Muscle of back (tissue), 11 donors: ENCODE measurements around the gene ANKRD2. TPM values are rescaled to one million over a fixed set of nuclear protein-coding genes. Genes with fewer than 3 reads are reported as not detected.
"Not testable (repeated sequence)": the region's sequence is repeated elsewhere in the genome, so short reads cannot be mapped to it uniquely, and the experiment has no call there.

Source experiments
- DNase-seq, 3 donors: peaks; one replicate each; pipeline versions ENCODE4 v3.0.0 to v3.0.0-alpha.2; 2013
- polyA plus RNA-seq, 10 donors: library from polyadenylated mRNA; unstranded; fragments of 120-200 nt; gene quantifications; one replicate each; pipeline ENCODE4 v1.2.1, GENCODE V29; 2013; ENCODE audit not compliant: insufficient read length in 10 of 10

The ANKRD2 gene
- polyA plus RNA-seq, 10 donors: 8.5 to 60.8 (median 27.0) TPM

DNA sequence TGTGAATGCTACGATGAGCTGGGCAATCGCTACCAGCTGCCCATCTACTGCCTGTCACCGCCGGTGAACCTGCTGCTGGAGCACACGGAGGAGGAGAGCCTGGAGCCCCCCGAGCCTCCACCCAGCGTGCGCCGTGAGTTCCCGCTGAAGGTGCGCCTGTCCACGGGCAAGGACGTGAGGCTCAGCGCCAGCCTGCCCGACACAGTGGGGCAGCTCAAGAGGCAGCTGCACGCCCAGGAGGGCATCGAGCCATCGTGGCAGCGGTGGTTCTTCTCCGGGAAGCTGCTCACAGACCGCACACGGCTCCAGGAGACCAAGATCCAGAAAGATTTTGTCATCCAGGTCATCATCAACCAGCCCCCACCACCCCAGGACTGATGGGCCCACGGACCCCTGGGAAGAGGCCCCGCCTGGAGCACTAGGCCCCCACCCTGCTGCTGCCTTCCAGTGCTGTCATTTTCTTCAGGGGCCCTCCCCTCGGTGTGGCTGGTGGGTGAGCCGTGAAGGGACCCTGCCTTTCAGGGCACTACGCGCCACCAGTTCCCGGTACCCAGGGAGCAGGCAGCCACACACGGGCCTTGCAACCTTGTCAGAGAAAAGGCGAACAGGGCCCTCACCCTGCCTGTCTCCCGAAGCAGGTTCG is 2.3 kb upstream of the ANKRD2 start:
- DNase-seq: no peak

DNA sequence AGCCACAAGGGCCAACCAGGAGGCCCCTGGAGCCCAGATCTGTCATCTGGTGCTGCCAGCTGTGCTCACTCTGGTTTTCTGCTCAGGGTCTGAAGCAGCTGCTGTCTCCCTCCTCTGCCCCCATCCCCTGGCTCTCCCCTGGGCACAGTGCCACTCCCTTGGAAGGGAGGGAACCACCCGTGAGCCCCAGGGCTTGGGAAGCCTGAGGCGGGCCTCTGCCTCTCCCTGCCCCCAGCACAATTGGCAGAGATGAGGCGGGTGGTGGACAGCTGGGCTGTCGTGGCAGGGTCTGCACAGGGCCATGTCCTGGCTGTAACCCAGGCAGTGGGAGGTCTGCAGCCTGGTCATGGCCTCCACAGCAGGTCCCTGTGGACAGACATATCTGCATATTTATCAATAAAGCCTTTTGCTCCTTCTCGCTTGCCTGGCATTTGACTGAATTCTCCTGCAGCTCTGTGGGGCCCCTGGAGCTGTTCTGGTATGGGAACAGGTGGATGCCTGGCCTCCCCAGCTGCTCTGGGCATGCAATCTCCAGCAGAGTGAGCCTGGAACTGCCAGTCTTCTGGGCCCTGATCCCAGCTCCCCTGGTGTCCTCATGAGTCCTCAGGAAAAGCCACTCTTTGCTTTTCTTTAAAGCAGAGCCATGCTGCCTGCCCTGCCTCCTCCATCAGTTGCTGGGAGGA is 1.6 kb upstream of the ANKRD2 start:
- peak in 2 of 3 donors; percentile 54 to 64 for DNase-seq

DNA sequence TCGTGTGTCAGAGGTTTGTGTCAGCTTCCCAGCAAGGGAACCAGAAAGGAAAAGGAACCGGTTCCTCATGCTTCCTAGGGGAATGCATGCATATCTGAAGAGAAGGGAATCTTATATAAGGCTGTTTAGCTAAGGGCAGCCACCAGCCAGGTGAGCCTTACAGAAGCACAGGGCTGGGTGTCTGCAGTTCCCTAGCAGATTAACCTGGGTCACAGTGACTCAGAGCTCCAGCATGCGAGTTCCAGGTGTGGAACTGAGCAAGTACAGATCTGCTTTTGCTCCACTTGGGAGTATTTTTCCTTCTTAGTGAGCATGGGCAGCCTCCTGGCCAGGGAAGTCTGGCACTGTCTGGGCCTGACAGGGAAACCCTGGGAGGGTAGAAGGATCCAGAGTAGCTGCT is 957 bp upstream of the ANKRD2 start:
- no peak for DNase-seq

DNA sequence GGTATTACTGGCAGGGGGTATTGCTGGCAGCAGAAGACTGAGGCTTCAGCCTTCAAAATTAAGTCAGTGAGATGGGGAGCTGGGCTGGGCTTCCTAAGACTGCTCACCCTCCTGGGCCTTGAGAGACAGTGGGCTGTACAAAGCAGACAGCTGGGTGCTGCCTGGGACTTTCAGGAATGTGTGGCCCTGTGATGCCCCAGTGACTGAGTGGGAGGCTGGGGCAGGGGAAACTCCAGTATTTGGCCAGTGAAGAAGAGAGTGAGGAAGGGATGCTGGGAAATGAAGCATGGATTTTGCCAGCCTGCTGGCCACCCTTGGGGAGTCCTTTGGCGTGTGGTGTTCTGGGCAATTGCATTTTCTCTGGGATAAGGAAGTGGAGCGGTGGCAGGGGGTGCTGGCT is 442 bp downstream of the ANKRD2 start:
- DNase-seq: no peak

DNA sequence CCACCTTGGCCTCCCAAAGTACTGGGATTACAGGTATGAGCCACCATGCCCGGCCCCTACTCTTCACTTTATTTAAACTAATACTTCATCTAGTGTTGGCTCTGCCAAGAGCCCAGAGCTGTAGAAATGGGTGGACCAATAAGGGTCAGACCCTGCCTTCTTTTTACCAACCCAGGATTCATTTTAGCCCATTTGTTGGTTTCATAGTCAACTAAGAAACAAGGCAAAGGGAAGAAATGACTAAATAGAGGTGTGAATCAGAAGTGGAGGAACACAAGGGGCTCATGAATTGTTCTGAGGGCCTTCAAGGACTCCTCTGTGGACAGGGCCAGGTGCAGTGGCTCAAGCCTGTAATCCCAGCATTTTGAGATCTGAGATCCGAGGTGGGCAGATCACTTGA is 1.1 kb downstream of the ANKRD2 start:
- DNase-seq: no peak

- peak in 2 of 3 donors; percentile 34 to 70 for DNase-seq
Observed at GRCh38 chr10:97574374-97575126, 2.0 kb downstream of the ANKRD2 start.

DNA sequence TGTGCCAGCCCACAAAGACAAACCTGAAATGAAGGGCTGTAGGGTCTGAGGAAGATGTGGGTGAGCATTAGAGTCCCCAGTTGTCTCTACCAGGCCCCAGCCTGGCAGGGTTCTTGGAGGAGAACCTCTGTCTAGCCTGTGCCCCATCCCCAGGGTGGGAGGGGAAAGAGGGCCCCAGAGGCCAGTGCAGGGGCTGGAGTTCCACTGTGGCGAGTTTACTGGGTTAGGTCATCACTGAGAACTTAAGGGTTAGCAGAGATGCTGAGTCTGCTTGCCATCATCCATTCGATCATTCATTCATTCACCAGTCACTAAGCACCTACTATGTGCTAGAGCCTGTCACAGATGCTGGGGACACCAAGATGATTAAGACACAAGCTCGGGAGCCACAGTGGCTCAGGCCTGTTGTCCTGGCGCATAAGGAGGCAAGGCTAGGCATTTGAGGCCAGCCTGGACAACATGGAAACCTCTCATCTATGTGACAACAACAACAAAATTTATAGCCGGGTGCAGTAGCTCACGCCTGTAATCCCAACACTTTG is 2.6 kb downstream of the ANKRD2 start:
- DNase-seq: no peak

DNA sequence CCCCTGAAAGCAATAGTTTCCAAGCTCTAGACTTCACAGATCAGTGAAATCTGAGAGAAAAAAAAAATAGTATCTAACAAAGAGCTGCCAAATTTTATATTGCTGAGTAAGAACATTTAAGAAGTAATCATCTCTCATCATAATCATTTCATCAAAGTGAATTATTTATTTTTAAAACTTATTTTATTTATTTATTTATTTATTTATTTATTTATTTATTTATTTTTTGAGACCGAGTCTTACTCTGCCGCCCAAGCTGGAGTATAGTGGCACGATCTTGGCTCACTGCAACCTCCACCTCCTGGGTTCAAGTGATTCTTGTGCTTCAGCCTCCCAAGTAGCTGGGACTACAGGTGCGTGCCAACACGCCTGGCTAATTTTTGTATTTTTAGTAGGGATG is 3.9 kb downstream of the ANKRD2 start:
- DNase-seq: not testable (repeated sequence)

- DNase-seq: no peak
Observed at GRCh38 chr10:97577701-97578100, 5.1 kb downstream of the ANKRD2 start.

GRCh38 chr10:97578171-97578844 is 5.7 kb downstream of the ANKRD2 start:
- DNase-seq: no peak

GRCh38 chr10:97580421-97581367 is 8.1 kb downstream of the ANKRD2 start:
- no peak for DNase-seq

DNA sequence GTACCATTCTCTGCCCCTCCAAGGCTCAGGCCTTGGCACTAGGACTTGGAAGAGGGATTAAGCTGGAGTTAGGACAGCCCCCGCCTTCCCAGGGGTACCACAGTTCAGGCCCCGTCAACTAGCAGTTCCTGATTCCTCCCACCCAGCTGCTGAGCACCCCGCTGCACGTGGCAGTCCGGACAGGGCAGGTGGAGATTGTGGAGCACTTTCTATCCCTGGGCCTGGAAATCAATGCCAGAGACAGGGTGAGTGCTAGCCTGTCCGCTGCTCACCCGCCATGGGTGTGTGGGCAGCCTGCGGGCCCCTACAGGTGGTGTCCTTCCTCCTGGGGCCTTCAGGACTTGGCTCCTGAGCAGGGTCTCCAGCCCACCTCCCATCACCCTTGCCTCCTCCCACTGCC is 9.6 kb downstream of the ANKRD2 start:
- DNase-seq: no peak

- DNase-seq: no peak
Observed at GRCh38 chr10:97583476-97583875, 10.9 kb downstream of the ANKRD2 start.

GRCh38 chr10:97584060-97584797 is 11.7 kb downstream of the ANKRD2 start, which contains the start of gene HOGA1:
Gene HOGA1, plus strand, starts transcription at chr10:97584389. Its CDS starts 315 bp downstream, at chr10:97584704.
- peak in 2 of 3 donors; percentile 55 to 57 for DNase-seq

DNA sequence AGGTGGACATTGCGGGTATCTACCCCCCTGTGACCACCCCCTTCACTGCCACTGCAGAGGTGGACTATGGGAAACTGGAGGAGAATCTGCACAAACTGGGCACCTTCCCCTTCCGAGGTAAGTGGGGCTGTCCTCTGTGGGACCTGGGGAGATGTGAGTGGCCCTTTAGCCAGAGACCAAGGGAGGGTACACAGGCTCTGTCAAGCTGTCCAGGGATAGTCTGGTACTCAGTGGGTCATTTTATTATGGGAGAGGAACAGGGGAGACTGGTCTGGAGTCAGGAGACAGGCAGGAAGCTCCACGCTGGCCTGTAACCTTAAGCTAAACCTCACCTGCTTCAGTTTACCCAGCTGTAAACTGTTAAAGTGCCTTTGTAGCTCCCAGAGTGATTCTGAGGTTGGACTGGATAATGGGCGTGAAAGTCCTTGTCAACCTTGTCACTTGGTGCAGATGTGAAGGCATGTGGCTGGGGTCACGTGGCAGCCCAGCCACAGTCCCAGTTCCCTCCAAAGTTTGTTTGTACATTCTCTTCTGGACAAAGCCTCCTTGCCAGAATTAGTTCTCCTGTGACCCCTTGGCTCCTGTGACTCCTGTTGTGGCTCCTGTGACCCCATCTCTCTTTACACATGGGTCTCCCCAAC is 12.3 kb downstream of the ANKRD2 start:
- no peak for DNase-seq

DNA sequence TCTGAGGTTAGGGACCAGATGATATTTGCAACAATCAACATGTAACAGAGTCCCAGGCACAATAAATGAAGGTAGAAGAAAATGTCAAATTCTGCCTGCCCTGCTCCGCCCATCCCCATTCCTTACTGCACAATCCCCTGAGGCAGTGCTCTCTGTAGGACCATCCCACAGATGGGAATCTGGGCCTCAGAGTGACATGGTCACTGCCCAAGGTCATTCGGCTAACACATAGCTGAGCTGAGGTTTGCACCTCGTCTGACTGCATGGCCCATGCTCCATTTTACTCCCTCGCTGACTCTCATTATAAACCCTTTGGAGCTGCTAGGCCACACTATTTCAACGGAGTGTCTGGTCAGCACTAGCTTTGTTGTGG is 12.8 kb downstream of the ANKRD2 start:
- no peak for DNase-seq

DNA sequence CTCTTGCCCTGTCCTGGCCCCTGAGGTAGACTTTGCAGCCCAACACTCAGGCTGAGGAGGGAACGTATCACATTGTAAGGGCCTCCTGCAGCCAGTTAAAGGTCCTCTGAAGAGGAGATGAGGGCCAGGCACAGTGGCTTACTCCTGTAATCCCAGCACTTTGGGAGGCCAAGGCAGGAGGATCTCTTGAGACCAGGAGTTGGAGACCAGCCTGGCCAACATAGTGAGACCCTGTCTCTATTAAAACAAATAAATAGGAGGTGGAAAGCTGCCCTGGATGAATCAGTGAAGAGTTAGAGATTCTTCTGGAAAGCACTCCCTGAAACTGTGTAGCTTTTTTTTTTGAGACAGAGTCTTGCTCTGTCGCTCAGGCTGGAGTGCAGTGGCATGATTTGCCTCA is 14.6 kb downstream of the ANKRD2 start:
- no peak for DNase-seq

GRCh38 chr10:97589479-97589878 is 16.9 kb downstream of the ANKRD2 start, which contains the start of gene C10orf62:
Gene C10orf62, plus strand, starts transcription at chr10:97589721. Its CDS starts 177 bp downstream, at chr10:97589898.
- DNase-seq: no peak

DNA sequence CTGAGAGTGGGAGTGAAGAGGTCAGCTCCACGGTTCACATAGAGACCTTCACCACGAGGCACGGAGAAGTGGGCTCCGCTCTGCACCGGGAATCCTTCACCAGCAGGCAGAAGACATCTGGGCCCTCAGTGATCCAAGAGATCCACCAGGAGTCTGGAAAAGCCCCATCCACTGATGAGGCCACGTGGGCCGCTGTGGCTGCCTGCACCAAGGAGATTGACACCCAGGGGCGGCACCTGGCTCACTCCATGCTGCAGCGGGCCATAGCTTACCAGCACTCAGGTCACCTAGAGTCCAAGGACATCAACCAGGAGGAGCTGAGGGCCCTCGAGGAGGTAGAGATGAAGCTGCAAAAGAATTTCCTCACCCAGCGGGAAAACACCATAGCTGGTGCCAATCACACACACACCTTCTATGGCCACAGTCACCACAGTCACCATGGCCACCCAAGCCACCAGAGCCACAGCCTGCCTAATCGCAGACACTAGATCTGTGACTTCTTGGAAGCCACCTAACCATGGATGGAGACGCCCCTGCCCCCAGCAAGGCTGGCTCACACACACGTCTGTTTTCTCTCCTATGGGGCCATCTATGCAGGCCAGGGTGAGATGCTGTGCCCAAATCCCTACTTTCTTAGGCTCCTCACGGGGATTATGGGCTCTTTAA is 17.6 kb downstream of the ANKRD2 start:
- DNase-seq: no peak
